Measurements from ENCODE around the gene TECPR2.

TECPR2 gene

DNA sequence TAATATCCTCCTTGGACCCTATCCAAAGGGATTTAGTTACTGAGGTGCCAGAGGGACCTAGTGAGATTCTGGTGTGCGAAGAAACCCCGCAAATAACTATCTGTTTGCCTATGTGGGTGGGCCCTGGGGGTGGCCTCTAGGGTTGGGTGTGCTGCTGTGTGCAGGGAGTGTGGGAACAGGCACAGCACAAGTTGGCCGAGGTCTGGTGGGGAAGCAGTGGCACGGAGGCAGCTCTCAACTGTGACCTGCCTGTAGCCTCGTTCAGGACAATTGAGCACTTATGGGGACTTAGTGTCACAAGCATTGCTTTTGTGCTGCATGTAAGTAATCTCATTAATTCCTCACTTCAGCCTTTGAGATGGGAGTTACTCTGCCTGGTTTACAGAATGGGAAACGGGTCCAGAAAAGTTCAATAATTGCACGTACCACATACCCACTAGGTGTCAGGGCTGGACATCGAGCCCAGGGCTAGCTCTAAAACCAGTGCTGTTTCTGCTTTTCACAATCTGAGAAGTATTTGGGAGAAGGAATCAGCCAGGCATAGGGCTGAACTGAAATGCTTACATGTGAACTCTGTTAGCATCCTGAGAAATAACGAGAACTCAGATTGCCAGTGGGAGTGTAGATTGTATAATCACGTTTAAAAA, 58.8 kb downstream of the TECPR2 start:
- Histone ChIP-seq H3K27ac (no peak overlapping the region), H3K4me3 (no peak overlapping the region)
- TF ChIP-seq, protein P1, sequence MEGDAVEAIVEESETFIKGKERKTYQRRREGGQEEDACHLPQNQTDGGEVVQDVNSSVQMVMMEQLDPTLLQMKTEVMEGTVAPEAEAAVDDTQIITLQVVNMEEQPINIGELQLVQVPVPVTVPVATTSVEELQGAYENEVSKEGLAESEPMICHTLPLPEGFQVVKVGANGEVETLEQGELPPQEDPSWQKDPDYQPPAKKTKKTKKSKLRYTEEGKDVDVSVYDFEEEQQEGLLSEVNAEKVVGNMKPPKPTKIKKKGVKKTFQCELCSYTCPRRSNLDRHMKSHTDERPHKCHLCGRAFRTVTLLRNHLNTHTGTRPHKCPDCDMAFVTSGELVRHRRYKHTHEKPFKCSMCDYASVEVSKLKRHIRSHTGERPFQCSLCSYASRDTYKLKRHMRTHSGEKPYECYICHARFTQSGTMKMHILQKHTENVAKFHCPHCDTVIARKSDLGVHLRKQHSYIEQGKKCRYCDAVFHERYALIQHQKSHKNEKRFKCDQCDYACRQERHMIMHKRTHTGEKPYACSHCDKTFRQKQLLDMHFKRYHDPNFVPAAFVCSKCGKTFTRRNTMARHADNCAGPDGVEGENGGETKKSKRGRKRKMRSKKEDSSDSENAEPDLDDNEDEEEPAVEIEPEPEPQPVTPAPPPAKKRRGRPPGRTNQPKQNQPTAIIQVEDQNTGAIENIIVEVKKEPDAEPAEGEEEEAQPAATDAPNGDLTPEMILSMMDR (IDR thresholded peaks at IDR 0.05) = no peak
- no peak for DNase-seq (ENCODE audit: low spot score)

DNA sequence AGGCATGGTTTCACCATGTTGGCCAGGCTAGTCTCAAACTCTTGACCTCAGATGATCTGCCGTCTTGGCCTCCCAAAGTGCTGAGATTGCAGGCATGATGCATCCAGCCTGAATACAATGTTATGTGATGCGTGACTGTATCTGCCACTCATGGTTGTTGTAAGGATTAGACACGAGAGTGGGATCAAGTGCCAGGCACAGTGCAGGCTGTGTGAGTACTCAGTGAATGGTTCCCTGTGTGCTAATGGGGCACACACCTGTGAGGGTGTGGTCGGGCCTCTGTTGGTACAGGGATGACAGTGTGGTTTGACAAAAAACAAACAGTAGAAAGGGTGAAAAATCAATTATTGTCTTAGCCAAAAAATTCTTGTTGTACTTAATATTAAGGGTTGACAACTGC, 61.8 kb downstream of the TECPR2 start:
- no peak for DNase-seq (ENCODE audit: low spot score)
- Histone ChIP-seq H3K4me3 (no peak overlapping the region), H3K27ac (no peak overlapping the region)
- TF ChIP-seq, protein P1 (IDR thresholded peaks at IDR 0.05) = no peak

DNA sequence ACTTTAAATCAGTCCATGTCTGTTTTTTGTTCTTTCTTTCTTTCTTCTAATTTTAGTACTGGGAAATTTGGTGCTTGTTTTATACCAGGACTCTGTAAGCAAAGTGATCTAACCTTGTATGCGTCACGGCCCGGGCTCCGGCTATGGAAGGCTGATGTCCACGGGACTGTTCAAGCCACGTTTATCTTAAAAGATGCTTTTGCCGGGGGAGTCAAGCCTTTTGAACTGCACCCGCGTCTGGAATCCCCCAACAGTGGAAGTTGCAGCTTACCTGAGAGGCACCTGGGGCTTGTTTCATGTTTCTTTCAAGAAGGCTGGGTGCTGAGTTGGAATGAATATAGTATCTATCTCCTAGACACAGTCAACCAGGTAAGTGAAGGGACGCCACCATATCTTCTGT, 62.2 kb downstream of the TECPR2 start:
- H3K4me3 ChIP-seq = no peak overlapping the region
- H3K27ac ChIP-seq = no peak overlapping the region
- peak; percentile 56 for DNase-seq (ENCODE audit: low spot score)
- TF ChIP-seq, protein P1 (IDR thresholded peaks at IDR 0.05) = no peak

DNA sequence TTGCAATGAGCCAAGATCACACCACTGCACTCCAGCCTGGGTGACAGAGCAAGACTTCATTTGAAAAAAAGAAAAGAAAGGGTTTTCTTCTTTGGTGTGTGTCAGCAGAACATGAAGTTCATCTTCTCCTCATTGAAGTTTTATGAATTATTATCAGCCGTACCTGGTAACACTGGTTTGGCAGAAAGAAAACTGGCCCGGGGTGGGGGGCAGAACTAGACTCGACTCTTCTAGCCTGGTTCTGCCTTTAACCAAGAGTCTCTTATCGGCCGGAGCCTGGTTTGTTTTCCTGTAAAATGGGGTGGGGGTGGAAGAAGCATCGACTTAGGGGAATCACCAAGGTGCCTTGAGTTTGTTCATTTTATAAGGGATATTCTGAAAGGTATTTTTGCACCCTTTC, 64.1 kb downstream of the TECPR2 start:
- peak; percentile 29 for DNase-seq (ENCODE audit: low spot score)
- H3K27ac ChIP-seq = no peak overlapping the region
- no peak overlapping the region for H3K4me3 ChIP-seq
- TF ChIP-seq, protein P1 (IDR thresholded peaks at IDR 0.05) = no peak

DNA sequence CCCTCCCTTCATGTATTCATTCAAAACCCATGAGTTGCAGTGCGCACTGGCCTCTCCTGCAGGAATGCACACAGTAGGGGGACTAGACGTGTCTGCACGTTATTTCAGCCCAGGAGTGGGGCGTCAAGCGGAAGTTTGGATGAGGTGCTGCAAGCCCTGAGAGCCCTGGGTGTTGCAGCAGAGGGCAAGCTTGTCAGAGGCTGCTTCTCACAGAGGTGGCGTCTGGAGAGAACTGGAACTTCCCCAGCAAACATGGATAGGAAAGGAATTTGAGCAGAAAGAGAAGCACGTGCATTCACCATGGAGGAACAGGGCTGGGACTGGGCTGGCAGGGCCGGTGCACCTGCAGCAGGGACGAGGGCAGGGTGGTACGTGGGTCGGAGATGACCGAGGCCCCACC, 64.9 kb downstream of the TECPR2 start:
- H3K4me3 ChIP-seq = no peak overlapping the region
- no peak overlapping the region for H3K27ac ChIP-seq
- TF ChIP-seq, protein P1 (IDR thresholded peaks at IDR 0.05) = no peak
- no peak for DNase-seq (ENCODE audit: low spot score)

DNA sequence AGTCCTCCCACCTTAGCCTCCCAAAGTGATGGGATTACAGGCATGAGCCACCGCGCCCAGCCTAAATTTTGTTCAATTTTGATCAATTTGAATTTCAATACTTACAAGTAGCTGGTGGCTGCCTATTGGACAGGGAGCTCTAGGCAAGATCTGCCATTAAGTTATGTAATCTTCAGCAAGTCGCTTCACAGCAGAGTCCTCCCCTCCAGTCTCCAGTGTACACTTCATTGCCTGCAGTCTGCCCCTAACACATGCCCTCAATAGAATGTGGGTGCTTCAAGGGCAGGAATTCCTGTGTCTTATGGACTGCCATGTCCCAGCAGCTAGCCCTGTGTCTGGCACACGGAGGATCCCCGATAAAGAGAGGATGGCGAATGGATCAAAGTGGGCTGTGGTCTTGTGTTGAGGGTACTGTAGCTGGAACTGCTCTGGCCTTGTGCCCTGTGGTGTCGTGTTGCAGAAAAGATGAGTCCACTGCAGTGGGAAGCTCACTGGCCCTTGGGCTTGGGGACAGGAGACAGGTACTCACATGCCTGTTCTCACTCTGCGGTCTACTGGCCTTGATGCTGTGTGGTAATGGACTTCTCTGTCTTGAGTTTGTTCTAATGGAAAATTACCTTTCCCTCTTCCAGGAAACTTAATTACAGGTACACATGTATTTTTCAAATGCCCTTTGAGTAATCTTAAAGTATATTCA, 67.6 kb downstream of the TECPR2 start:
- TF ChIP-seq, protein P1 (IDR thresholded peaks at IDR 0.05) = no peak
- no peak overlapping the region for H3K27ac ChIP-seq
- no peak for DNase-seq (ENCODE audit: low spot score)
- no peak overlapping the region for H3K4me3 ChIP-seq

DNA sequence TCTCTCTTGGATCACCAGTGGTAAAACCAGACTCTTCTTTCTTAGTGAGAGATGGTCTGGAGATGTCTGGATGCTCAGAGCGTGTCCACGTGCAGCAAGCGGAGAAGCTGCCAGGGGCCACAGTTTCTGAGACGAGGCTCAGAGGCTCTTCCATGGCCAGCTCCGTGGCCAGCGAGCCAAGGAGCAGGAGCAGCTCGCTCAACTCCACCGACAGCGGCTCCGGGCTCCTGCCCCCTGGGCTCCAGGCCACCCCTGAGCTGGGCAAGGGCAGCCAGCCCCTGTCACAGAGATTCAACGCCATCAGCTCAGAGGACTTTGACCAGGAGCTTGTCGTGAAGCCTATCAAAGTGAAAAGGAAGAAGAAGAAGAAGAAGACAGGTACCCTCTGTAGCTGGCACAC, 69.0 kb downstream of the TECPR2 start:
- H3K4me3 ChIP-seq = no peak overlapping the region
- no peak overlapping the region for H3K27ac ChIP-seq
- no peak for DNase-seq (ENCODE audit: low spot score)
- TF ChIP-seq, protein P1 (IDR thresholded peaks at IDR 0.05) = no peak

Measured in coronary artery (tissue), 2 donors.